HG02885 (cell line): ENCODE measurements around the gene THEMIS.
"Not testable (repeated sequence)": the region's sequence is repeated elsewhere in the genome, so short reads cannot be mapped to it uniquely, and the experiment has no call there.

Source experiments
- ATAC-seq: cut with Tn5 transposase; IDR thresholded peaks from one replicate; pipeline ENCODE4 v1.9.1; 2021; ENCODE audit warnings: mild to moderate bottlenecking; ENCODE audit not compliant: unreplicated experiment, poor library complexity

Gene THEMIS

GRCh38 chr6:127812985-127813698, 87.7 kb downstream of the THEMIS start:
- ATAC-seq = no peak

- no peak for ATAC-seq
These were observed 88.8 kb downstream of the THEMIS start for GRCh38 chr6:127811900-127812570.

GRCh38 chr6:127807806-127808517, 92.9 kb downstream of the THEMIS start:
- no peak for ATAC-seq

- ATAC-seq = no peak
These were observed 104.1 kb downstream of the THEMIS start for GRCh38 chr6:127796713-127797112.

- ATAC-seq = no peak
These were observed 106.5 kb downstream of the THEMIS start for GRCh38 chr6:127794405-127794804.

- no peak for ATAC-seq
These were observed 107.5 kb downstream of the THEMIS start for GRCh38 chr6:127793396-127793795.

GRCh38 chr6:127792616-127793015, 108.2 kb downstream of the THEMIS start:
- ATAC-seq = no peak

GRCh38 chr6:127791779-127792528, 108.9 kb downstream of the THEMIS start:
- ATAC-seq = no peak

GRCh38 chr6:127790571-127790970, 110.3 kb downstream of the THEMIS start:
- ATAC-seq = no peak

GRCh38 chr6:127786109-127786508, 114.7 kb downstream of the THEMIS start:
- no peak for ATAC-seq

- ATAC-seq = no peak
These were observed 116.4 kb downstream of the THEMIS start for GRCh38 chr6:127784468-127784867.

GRCh38 chr6:127781636-127782272, 119.1 kb downstream of the THEMIS start:
- ATAC-seq = not testable (repeated sequence)

GRCh38 chr6:127776320-127776719, 124.5 kb downstream of the THEMIS start:
- ATAC-seq = no peak

- no peak for ATAC-seq
These were observed 125.5 kb downstream of the THEMIS start for GRCh38 chr6:127775371-127775770.

GRCh38 chr6:127768745-127769144, 132.1 kb downstream of the THEMIS start:
- ATAC-seq = no peak

GRCh38 chr6:127768223-127768622, 132.6 kb downstream of the THEMIS start:
- no peak for ATAC-seq

GRCh38 chr6:127765949-127766348, 134.9 kb downstream of the THEMIS start:
- ATAC-seq = no peak

- ATAC-seq = no peak
These were observed 138.6 kb downstream of the THEMIS start for GRCh38 chr6:127762284-127762683.

GRCh38 chr6:127761084-127761483, 139.8 kb downstream of the THEMIS start:
- no peak for ATAC-seq

GRCh38 chr6:127749095-127749494, 151.8 kb downstream of the THEMIS start:
- ATAC-seq = no peak
